K562 (cell line): Measurements from ENCODE around the gene SNX25. TPM values are rescaled to one million over a fixed set of nuclear protein-coding genes. Genes with fewer than 3 reads are reported as not detected.
A peak's percentile ranks its signal among the peaks of the same experiment; 100 is the strongest.

ENCODE experiments used
- KAT2B ChIP-seq: IDR thresholded peaks from one replicate; pipeline ENCODE4 v1.6.1; 2012; ENCODE audit warnings: low read depth, mild to moderate bottlenecking, control low read depth, inconsistent platforms, low read length, moderate library complexity
- MAFF ChIP-seq: IDR thresholded peaks from 2 replicates; pipeline ENCODE4 v1.6.1; 2012; ENCODE audit warnings: low read length, improper control_type of control experiment
- MTA3 ChIP-seq: fragments of 450-650 bp; formaldehyde crosslinking; IDR thresholded peaks from 2 replicates; pipeline ENCODE4 v1.6.1; 2017; ENCODE audit warnings: mild to moderate bottlenecking, borderline replicate concordance
- MXD1 ChIP-seq: fragments of 250-450 bp; sonication (Bioruptor Pico); IDR thresholded peaks from 2 replicates; pipeline ENCODE4 v1.8.0; 2021; ENCODE audit warnings: borderline replicate concordance, mild to moderate bottlenecking, moderate library complexity; ENCODE audit not compliant: poor library complexity, severe bottlenecking
- NFE2L1 ChIP-seq: fragments of 450-650 bp; IDR thresholded peaks from 2 replicates; pipeline ENCODE4 v1.6.1; 2016; ENCODE audit warnings: missing genetic modification characterization, low read depth, mild to moderate bottlenecking, missing compliant biosample characterization, moderate library complexity, borderline replicate concordance
- NR2C1 ChIP-seq, 2 experiments: fragments of 450-650 bp; IDR thresholded peaks; 2 replicates each; pipeline ENCODE4 v1.6.1; 2017; ENCODE audit warnings: mild to moderate bottlenecking in 2 of 2, antibody characterized with exemption in 1 of 2, inconsistent platforms in 1 of 2, missing compliant biosample characterization in 1 of 2, missing genetic modification characterization in 1 of 2
- PRMT5 ChIP-seq: sonication (generic); formaldehyde crosslinking; IDR thresholded peaks from 2 replicates; pipeline ENCODE4 v1.5.0; 2020; ENCODE audit warnings: missing genetic modification reagents
- RBFOX2 ChIP-seq: fragments of 200-400 bp; formaldehyde crosslinking; IDR thresholded peaks from 2 replicates; pipeline ENCODE4 v1.6.1; 2017; ENCODE audit warnings: low read depth, mild to moderate bottlenecking, low read length, moderate library complexity
- RFX5 ChIP-seq: IDR thresholded peaks from 2 replicates; pipeline ENCODE4 v1.6.1; 2011; ENCODE audit warnings: low read depth, mild to moderate bottlenecking, improper control_type of control experiment, low read length
- SIRT6 ChIP-seq: IDR thresholded peaks from one replicate; pipeline ENCODE4 v1.6.1; 2012; ENCODE audit warnings: low read depth, mild to moderate bottlenecking, control low read depth, inconsistent platforms, low read length, moderate library complexity
- SIX5 ChIP-seq, 2 experiments: IDR thresholded peaks; 2 replicates each; pipeline ENCODE4 v1.6.1; 2011; ENCODE audit warnings: low read length in 2 of 2, borderline replicate concordance in 1 of 2, low read depth in 1 of 2, mild to moderate bottlenecking in 1 of 2, moderate library complexity in 1 of 2; ENCODE audit not compliant: insufficient read depth in 1 of 2
- SMARCC2 ChIP-seq: fragments of 450-650 bp; IDR thresholded peaks from 2 replicates; pipeline ENCODE4 v1.6.1; 2017; ENCODE audit warnings: antibody characterized with exemption, moderate library complexity, mild to moderate bottlenecking, low read depth
- TAF1 ChIP-seq: IDR thresholded peaks from 2 replicates; pipeline ENCODE4 v1.6.1; 2011; ENCODE audit warnings: mild to moderate bottlenecking, low read length, moderate library complexity; ENCODE audit not compliant: insufficient read depth, control insufficient read depth, severe bottlenecking; ENCODE audit errors: extremely low read depth
- TGIF2 ChIP-seq: sonication (generic); formaldehyde crosslinking; IDR thresholded peaks from 2 replicates; pipeline ENCODE4 v1.8.1; 2022; ENCODE audit warnings: mild to moderate bottlenecking, missing genetic modification reagents, moderate library complexity
- U2AF1 ChIP-seq: fragments of 200-400 bp; formaldehyde crosslinking; optimal IDR thresholded peaks from 2 replicates; pipeline ENCODE3; 2017; ENCODE audit warnings: mild to moderate bottlenecking, low read depth, low read length, moderate library complexity
- XRCC5 ChIP-seq: fragments of 200-400 bp; formaldehyde crosslinking; IDR thresholded peaks from 2 replicates; pipeline ENCODE4 v1.6.1; 2017; ENCODE audit warnings: low read depth, mild to moderate bottlenecking, low read length
- ZC3H8 ChIP-seq: fragments of 450-650 bp; IDR thresholded peaks from 2 replicates; pipeline ENCODE4 v1.6.1; 2017
- ZKSCAN1 ChIP-seq: fragments of 150-350 bp; IDR thresholded peaks from 2 replicates; pipeline ENCODE4 v1.6.1; 2016; ENCODE audit warnings: low read depth, low read length
- ZNF699 ChIP-seq: fragments of 250-450 bp; sonication (Bioruptor Pico); IDR thresholded peaks from 2 replicates; pipeline ENCODE4 v1.8.0; 2021; ENCODE audit warnings: mild to moderate bottlenecking, moderate library complexity; ENCODE audit not compliant: insufficient replicate concordance
- ZNF707 ChIP-seq: fragments of 250-450 bp; sonication (Bioruptor Pico); conservative IDR thresholded peaks from 2 replicates; pipeline ENCODE4 v1.8.0; 2022; ENCODE audit warnings: inconsistent platforms, mild to moderate bottlenecking, moderate library complexity
- polyA plus RNA-seq, 8 experiments: library from polyadenylated mRNA; depleted of rRNA in 4 of 8; stranded (reverse) in 5 of 8; unstranded in 3 of 8; fragments of >200 nt; fragmentation: Nextera tagmentation in 2 of 8; fragmentation: Illumina TruSeq in 1 of 8; extraction: Ambion mirVana in 2 of 8; extraction: Trizol in 1 of 8; gene quantifications; 2 replicates each; pipeline versions ENCODE4 v1.2.1 to v1.2.3, GENCODE V29; 2011 to 2014; ENCODE audit warnings: inconsistent platforms in 1 of 8, missing spikeins in 1 of 8
- total RNA-seq, 7 experiments: library from RNA; depleted of rRNA in 6 of 7; stranded (reverse); fragments of >200 nt in 6 of 7; fragmentation: Illumina TruSeq in 2 of 7; extraction: Trizol in 2 of 7; gene quantifications; 2 replicates each; pipeline versions ENCODE4 v1.2.1 to v1.2.3, GENCODE V29; 2011 to 2021; ENCODE audit warnings: low replicate concordance in 1 of 7
- TF ChIP-seq, protein P1 (sequence below): fragments of 450-650 bp; IDR thresholded peaks from 2 replicates; pipeline ENCODE4 v1.6.1; 2018; ENCODE audit warnings: mild to moderate bottlenecking, low read depth; ENCODE audit not compliant: partially characterized antibody
- TF ChIP-seq, protein P2 (sequence below): fragments of 450-650 bp; IDR thresholded peaks from 2 replicates; pipeline ENCODE4 v1.6.1; 2016; ENCODE audit warnings: missing biosample characterization, missing genetic modification characterization
- TF ChIP-seq, protein P3 (sequence below): fragments of 250-450 bp; sonication (Bioruptor Pico); IDR thresholded peaks from 2 replicates; pipeline ENCODE4 v1.8.0; 2022; ENCODE audit warnings: moderate library complexity, mild to moderate bottlenecking, inconsistent platforms

SNX25 gene
- total and polyA plus RNA-seq, 9 of the 15 experiments (the other 6 are each of a cell fraction or from before 2014, with no cell fraction given), result 2.5 to 23.4 (median 13.3) TPM

- TF ChIP-seq TGIF2 (no peak), NFE2L1 (no peak), SIRT6 (no peak), PRMT5 (CRISPR knock-in tag) (no peak), ZNF707 (CRISPR knock-in tag) (no peak), MXD1 (peak; percentile 38), ZC3H8 (no peak), SMARCC2 (no peak), MTA3 (peak; percentile 98), U2AF1 (peak; percentile 93), ZNF699 (no peak), RBFOX2 (peak; percentile 98), ZKSCAN1 (peak; percentile 44; the same call in 1 of the 2 replicates), KAT2B (no peak), MAFF (no peak), NR2C1 (IDR thresholded peaks at IDR 0.05) (no peak), NR2C1 (tag; IDR thresholded peaks at IDR 0.05) (0 out of 2 replicates have a peak, but pooled peaks have one; percentile 3), XRCC5 (no peak), RFX5 (no peak), SIX5 (IDR thresholded peaks at IDR 0.05; ENCODE audit: borderline replicate concordance in 1 of 2, insufficient read depth in 1 of 2, low read depth in 1 of 2, low read length in 2 of 2) (no peak), TAF1 (peak; percentile 59)
- TF ChIP-seq, protein P1, sequence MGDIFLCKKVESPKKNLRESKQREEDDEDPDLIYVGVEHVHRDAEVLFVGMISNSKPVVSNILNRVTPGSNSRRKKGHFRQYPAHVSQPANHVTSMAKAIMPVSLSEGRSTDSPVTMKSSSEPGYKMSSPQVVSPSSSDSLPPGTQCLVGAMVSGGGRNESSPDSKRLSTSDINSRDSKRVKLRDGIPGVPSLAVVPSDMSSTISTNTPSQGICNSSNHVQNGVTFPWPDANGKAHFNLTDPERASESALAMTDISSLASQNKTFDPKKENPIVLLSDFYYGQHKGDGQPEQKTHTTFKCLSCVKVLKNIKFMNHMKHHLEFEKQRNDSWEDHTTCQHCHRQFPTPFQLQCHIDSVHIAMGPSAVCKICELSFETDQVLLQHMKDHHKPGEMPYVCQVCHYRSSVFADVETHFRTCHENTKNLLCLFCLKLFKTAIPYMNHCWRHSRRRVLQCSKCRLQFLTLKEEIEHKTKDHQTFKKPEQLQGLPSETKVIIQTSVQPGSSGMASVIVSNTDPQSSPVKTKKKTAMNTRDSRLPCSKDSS, result no peak
- TF ChIP-seq, protein P2, sequence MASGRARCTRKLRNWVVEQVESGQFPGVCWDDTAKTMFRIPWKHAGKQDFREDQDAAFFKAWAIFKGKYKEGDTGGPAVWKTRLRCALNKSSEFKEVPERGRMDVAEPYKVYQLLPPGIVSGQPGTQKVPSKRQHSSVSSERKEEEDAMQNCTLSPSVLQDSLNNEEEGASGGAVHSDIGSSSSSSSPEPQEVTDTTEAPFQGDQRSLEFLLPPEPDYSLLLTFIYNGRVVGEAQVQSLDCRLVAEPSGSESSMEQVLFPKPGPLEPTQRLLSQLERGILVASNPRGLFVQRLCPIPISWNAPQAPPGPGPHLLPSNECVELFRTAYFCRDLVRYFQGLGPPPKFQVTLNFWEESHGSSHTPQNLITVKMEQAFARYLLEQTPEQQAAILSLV (tag), result no peak
- TF ChIP-seq, protein P3, sequence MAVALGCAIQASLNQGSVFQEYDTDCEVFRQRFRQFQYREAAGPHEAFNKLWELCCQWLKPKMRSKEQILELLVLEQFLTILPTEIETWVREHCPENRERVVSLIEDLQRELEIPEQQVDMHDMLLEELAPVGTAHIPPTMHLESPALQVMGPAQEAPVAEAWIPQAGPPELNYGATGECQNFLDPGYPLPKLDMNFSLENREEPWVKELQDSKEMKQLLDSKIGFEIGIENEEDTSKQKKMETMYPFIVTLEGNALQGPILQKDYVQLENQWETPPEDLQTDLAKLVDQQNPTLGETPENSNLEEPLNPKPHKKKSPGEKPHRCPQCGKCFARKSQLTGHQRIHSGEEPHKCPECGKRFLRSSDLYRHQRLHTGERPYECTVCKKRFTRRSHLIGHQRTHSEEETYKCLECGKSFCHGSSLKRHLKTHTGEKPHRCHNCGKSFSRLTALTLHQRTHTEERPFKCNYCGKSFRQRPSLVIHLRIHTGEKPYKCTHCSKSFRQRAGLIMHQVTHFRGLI (CRISPR knock-in tag), result 0 out of 2 replicates have a peak, but pooled peaks have one; percentile 14
Observed at GRCh38 chr4:185395956-185396723, 186.7 kb downstream of the SNX25 start (continued).
